HG03571 (cell line): ENCODE measurements around the gene SUGCT.
"Not testable (repeated sequence)": the region's sequence is repeated elsewhere in the genome, so short reads cannot be mapped to it uniquely, and the experiment has no call there.

Experiments
- ATAC-seq: cut with Tn5 transposase; IDR thresholded peaks from one replicate; pipeline ENCODE4 v1.9.1; 2021; ENCODE audit not compliant: unreplicated experiment

Gene SUGCT

GRCh38 chr7:40400525-40400924 is 265.7 kb downstream of the SUGCT start:
- no peak for ATAC-seq

GRCh38 chr7:40401406-40401805 is 266.6 kb downstream of the SUGCT start:
- no peak for ATAC-seq

DNA sequence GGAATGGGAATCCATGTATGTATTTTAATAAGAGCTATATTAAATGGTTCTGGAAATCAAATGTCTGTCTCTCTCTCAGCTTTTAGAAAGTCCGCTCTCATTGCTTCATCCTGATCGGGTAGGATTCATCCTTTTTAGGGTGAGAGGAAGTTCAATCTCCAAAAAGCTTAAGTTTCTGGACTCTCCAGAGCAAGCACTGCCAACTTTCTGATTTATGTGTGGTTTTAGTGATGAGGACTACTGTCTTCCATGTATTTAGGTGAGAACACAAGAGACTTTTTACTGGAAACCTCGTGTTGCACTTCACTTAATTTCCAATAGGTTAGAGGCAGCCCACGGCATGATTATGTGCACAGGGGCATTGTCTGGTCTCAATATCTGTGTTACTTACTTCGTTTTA is 267.9 kb downstream of the SUGCT start:
- ATAC-seq = no peak

- no peak for ATAC-seq
These were observed 269.1 kb downstream of the SUGCT start for GRCh38 chr7:40403703-40404476.

DNA sequence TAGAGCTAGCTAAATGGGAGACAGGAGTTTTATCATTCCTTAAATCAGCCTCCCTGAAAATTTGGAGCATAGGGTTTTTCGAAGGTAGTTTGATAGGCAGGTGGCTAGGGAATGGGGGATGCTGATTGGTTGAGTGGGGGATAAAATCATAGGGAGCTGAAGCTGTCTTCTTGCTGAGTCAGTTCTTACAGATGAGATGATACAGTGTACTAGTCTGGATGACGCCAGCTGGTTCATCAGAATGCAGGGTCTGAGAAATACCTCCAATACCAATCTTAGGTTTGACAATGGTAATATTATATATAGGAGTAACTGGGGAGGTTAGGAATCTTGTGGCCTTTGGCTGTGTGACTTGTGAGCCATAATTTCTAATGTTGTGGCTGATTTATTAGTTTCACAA is 271.2 kb downstream of the SUGCT start:
- ATAC-seq = no peak

DNA sequence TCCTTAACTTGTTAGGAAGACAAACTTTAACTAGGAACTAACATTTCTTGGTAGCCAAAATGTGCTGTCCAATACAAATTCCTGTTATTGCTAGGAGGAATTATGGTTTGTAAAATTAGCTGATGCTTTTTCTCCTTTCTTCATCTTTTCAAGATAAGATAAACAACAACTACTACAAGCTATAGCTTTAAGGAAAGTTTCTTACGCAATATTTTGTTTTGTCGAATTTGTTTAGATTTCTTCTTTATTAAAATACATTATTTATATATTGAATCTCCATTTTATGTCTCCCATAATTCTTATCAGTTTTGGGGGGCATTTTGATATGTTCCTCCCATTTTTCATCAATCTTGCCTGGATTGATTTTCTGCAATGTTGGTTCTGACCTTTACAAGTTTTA is 277.5 kb downstream of the SUGCT start:
- no peak for ATAC-seq

- not testable (repeated sequence) for ATAC-seq
These were observed 279.9 kb downstream of the SUGCT start for GRCh38 chr7:40414704-40415103.

DNA sequence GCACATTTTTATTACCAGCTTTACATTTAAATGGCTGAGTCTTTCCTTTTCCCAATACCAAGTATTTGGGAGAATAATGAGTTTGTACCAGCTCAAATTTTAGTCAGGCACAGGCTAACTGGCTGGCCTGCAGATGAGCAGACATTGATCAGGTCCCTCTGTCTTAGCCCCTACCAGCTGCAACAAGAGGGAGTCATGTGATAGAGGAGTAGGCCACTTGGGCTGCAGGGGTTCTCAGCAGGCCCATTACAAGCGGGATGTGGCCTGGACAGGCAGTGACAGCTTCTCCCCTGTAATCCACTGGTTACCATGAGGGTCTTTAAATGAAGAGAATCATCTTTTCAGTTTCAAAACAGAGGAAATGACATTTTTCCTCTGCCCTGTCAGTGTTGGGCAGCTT is 283.6 kb downstream of the SUGCT start:
- ATAC-seq = no peak

DNA sequence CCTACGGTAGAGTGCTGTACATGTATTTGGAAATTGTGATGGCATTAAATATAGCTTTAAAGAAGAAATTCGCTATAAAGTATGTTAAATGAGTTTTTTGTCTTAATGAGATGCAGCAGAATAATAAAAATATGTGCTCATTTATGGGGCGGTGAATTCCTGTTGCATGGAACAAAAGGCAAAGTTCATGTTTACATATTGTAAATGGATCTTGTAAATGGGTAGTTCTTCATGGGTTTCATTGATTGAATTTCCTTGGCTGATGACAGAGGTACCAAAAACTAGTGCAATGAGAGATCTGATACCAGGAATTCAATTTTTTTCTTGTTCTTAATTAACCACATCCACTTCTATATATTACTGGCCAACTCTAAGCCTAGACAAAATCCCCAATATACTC is 284.2 kb downstream of the SUGCT start:
- ATAC-seq = no peak

DNA sequence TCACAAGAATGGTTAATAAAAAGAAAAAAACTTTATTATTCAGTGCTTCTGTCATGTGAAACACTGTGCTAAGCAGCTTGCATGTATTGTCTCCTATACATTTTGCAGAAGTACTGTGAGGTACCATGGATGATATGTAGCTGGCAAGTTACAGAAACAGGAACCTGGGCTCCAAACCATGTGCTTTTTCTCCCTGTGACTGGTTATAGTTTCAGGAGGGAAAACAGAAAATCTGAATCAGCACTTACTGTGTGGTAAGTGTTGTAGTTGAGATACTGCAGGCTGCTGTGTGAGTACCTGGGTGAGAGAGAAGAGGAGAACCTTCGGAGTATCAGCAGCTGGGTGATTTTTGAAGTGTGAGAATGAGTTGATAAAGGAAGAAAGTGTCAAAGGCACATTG is 285.0 kb downstream of the SUGCT start:
- ATAC-seq = no peak

DNA sequence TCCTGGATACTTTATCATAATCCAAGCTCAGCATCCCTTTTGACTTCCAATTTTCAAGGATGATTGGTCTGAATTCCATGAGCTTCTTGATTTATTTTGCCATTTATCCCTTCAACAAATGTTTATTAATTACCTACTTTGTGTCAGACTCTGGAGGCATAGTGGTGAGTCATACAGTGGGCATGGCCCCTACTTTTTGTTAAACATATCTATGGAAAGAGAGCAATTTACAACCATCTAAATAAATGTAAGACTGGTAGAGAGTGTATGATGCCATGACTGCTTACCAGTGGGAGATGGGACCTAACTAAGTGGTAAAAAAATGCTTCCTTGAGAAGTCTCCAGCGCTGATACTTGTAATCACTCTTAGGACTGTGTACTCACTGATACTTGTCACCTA is 286.6 kb downstream of the SUGCT start:
- no peak for ATAC-seq

GRCh38 chr7:40425696-40426095 is 290.9 kb downstream of the SUGCT start:
- no peak for ATAC-seq

DNA sequence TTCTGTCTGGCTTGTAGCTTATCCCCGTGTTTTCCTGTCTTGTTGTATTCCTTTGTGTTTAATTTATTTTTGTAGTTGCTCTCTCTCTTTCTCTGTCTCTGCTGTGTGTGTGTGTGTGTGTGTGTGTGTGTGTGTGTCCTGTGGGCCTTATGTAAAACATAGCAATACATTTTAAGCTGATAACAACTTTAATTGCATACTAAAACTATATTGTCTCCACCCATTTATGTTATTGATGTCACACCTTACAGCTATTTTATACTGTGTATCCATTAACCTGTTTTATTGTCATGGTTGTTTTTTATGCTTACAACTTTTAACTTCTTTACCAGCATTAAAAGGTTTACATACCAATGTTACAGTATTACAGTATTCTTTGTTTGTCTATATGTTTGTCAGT is 293.6 kb downstream of the SUGCT start:
- ATAC-seq = no peak

DNA sequence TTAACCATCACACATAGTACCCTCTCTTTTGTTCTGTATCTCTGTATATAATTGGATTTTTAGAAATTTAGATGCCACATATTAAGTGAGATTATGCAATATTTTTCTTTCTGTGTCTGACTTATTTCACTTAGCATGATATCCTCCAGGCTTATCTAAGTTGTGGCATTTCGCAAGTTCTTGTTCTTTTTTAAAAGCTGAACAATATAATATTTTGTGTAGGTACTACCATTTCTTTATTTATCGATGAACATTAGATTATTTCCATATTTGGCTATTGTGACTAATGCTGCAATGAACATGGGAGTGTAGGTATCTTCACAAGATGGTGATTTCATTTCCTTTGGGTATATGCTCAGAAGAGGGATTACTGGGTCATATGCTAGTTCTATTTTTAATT is 295.0 kb downstream of the SUGCT start:
- ATAC-seq = no peak

- ATAC-seq = no peak
These were observed 297.2 kb downstream of the SUGCT start for GRCh38 chr7:40432046-40432445.

DNA sequence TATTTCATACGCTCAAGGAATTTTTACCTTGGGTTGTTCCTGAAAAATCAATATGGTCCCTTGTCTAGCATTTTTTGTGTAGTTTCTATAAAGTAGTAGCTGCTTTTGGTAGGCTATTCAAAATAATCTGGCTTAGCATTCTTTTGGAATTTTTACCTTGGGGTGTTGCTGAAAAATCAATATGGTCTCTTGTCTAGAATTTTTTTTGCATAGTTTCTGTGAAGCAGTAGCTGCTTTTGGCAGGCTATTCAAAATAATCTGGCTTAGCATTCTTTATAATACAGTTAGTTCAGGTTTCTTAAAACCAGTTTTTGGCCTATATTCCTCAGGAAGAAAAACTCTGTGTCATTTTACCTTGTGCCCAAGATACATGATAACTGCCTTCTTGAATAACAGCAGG is 301.9 kb downstream of the SUGCT start:
- no peak for ATAC-seq

GRCh38 chr7:40437498-40437897 is 302.7 kb downstream of the SUGCT start:
- no peak for ATAC-seq

- ATAC-seq = no peak
These were observed 303.3 kb downstream of the SUGCT start for GRCh38 chr7:40437936-40438634.

- no peak for ATAC-seq
These were observed 304.9 kb downstream of the SUGCT start for GRCh38 chr7:40439686-40440085.

- no peak for ATAC-seq
These were observed 312.5 kb downstream of the SUGCT start for GRCh38 chr7:40447345-40447744.

- no peak for ATAC-seq
These were observed 320.7 kb downstream of the SUGCT start for GRCh38 chr7:40455485-40455884.

DNA sequence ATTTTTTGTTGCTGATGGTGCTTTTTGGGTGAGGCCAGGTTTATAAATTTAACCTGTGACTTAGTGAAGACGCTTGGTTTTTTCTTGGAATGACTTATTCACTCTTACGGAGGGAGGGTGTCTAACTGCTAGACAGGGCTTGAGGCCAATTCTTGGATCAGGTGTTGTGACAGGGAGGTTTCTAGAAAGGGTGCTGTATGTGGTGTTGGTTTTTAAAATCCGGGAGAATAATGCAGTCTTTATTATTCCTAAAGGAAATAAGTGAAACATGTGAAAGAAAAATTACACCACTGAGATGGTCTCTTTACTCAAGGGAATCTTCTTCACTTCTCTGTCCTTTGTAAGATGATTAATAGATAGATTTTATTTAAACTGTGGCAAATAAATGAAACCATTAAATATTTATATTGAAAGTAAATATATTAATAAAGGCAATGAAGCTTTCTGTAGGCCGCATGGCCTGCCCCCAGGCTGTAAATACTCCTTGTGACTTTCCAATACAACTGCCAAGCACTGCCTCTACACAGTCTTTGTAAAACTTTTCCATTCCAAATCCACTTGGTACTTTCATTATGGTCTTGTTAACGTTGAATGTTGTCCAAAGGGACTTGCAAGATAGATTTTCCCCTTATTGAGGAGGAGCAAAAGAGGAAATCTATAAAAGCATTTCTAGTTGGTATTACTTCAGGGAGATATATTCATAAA is 323.1 kb downstream of the SUGCT start:
- ATAC-seq = no peak
